Aorta (tissue), 5 donors: ENCODE measurements around the gene LAIR2. TPM values are rescaled to one million over a fixed set of nuclear protein-coding genes. Genes with fewer than 3 reads are reported as not detected.
A peak's percentile ranks its signal among the peaks of the same experiment; 100 is the strongest.
"Not testable (repeated sequence)": the region's sequence is repeated elsewhere in the genome, so short reads cannot be mapped to it uniquely, and the experiment has no call there.

ENCODE experiments used
- ATAC-seq: fragments of 200-7000 bp; cut with Tn5 transposase; one replicate; pipeline ENCODE4 v1.9.1; 2022; ENCODE audit warnings: moderate library complexity; ENCODE audit not compliant: low FRiP score
- DNase-seq, 2 donors: peaks; one replicate each; pipeline ENCODE4 v3.0.0-alpha.2; 2020
- H3K27ac ChIP-seq, 2 donors: one replicate each; pipeline ENCODE4 v1.5.1; 2013; ENCODE audit warnings: low read length in 2 of 2, mild to moderate bottlenecking in 2 of 2, moderate library complexity in 2 of 2, control low read depth in 1 of 2, inconsistent platforms in 1 of 2, low read depth in 1 of 2
- H3K27me3 ChIP-seq, 2 donors: one replicate each; pipeline ENCODE4 v1.6.1; 2013; ENCODE audit warnings: control low read depth in 1 of 2, low read length in 1 of 2, mild to moderate bottlenecking in 1 of 2, moderate library complexity in 1 of 2; ENCODE audit not compliant: insufficient read depth in 2 of 2, control insufficient read depth in 1 of 2
- H3K36me3 ChIP-seq, 2 donors: one replicate each; pipeline ENCODE4 v1.6.1; 2013; ENCODE audit warnings: control low read depth in 1 of 2, low read length in 1 of 2, mild to moderate bottlenecking in 1 of 2; ENCODE audit not compliant: insufficient read depth in 2 of 2, control insufficient read depth in 1 of 2
- H3K4me1 ChIP-seq, 2 donors: one replicate each; pipeline ENCODE4 v1.6.1; 2013; ENCODE audit warnings: low read length in 2 of 2, control low read depth in 1 of 2, mild to moderate bottlenecking in 1 of 2, moderate library complexity in 1 of 2; ENCODE audit not compliant: insufficient read depth in 2 of 2, control insufficient read depth in 1 of 2
- H3K4me3 ChIP-seq, 2 donors: one replicate each; pipeline ENCODE4 v1.5.1; 2013; ENCODE audit warnings: low read length in 2 of 2, control low read depth in 1 of 2, mild to moderate bottlenecking in 1 of 2
- H3K9me3 ChIP-seq: one replicate; pipeline ENCODE4 v1.6.1; 2013; ENCODE audit warnings: mild to moderate bottlenecking, low read length; ENCODE audit not compliant: control insufficient read depth
- whole genome bisulfite sequencing, 2 donors: extraction: QIAGEN DNeasy Blood & Tissue Kit; methylation state at CpG; one replicate each; pipeline ENCODE4 v1.1.7; 2013; 5-methylcytosine and 5-hydroxymethylcytosine counted together
- intact Hi-C, 2 donors: fragments of 100-400 bp; cut with DNase I; formaldehyde crosslinking; loops; one replicate each; pipeline versions ENCODE4 v1.14.2 to v1.15.0; 2022
- polyA plus RNA-seq, 2 donors: library from polyadenylated mRNA; stranded (reverse); fragments of 200-250 nt; gene quantifications; one replicate each; pipeline ENCODE4 v1.2.3, GENCODE V29; 2013
- total RNA-seq, 2 donors: library from RNA; stranded (reverse); fragmentation: NEBNext Ultra II Directional; extraction: Animal tissue kit (Norgen Biotek cat#: 25700); gene quantifications; one replicate each; pipeline ENCODE4 v1.2.1, GENCODE V29; 2021
- donor health status: healthy with polysubstance abuse.
- donor health status: Bipolar disorder and iron deficiency.
- donor health status: DM: no; HTN: no; CAD: no.
- donor health status: DM: no; HTN: no; CAD: no.
- donor health status: DM: yes; HTN: yes; CAD: no.

LAIR2 gene
- total and polyA plus RNA-seq, 4 donors: 0.52 to 2.4 TPM; not detected in 2

DNA sequence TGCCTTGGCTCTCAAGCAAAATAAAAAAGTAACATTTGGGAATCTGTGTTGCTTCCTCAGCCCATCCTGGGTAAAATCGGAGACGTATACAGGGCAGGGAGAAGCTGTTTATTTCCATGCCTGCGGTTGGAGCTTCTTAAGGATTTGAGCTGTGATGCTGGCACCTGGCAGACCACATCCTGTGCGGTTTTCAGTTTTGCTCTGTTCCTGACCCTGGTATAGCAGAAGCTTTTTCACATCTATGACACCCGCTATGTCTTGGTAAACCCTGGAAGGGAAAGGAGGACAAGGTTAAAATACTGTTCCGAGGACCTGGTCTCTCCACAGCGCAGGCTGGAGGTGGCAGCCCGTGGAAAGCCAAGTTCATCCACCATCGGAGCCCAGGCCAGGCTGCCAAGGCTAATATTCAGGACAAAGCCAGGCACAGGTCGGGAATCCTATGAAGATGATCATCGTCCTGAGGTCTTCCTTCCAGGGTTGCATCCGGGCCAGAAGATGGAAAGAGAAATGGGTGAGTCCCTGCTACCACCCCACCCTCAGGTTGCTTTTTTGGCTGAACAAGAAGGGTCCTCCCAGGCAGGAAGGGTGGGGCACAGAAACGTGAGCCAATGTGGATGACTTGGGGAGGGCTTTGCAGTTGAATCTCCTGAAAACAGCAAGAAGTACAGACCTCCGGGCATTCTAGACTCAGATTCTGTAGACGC is 4.7 kb upstream of the LAIR2 start:
- intact Hi-C loops, H3K4me1 ChIP-seq, H3K9me3 ChIP-seq, H3K27me3 ChIP-seq, DNase-seq, H3K36me3 ChIP-seq, ATAC-seq, H3K4me3 ChIP-seq, H3K27ac ChIP-seq: not testable (repeated sequence)
- WGBS, 2 donors: 73 to 79% methylated on average over 9 of the region's 15 CpGs

- H3K4me3 ChIP-seq, H3K36me3 ChIP-seq, H3K4me1 ChIP-seq, H3K9me3 ChIP-seq, DNase-seq, H3K27ac ChIP-seq, H3K27me3 ChIP-seq, intact Hi-C loops, ATAC-seq: not testable (repeated sequence)
- WGBS, 2 donors: 78 to 79% methylated on average over 9 of the region's 9 CpGs
Observed at GRCh38 chr19:54498451-54498772, 4.2 kb upstream of the LAIR2 start.

- ATAC-seq, H3K36me3 ChIP-seq, intact Hi-C loops, H3K9me3 ChIP-seq, H3K4me3 ChIP-seq, H3K27ac ChIP-seq, H3K27me3 ChIP-seq, DNase-seq, H3K4me1 ChIP-seq: not testable (repeated sequence)
- 79 to 85% methylated on average over 4 of the region's 4 CpGs for WGBS, 2 donors
Observed at GRCh38 chr19:54505542-54505941, 2.9 kb downstream of the LAIR2 start.

- Histone ChIP-seq H3K9me3 (peaks cover 1% of the 10 kb centered on the region), H3K4me3 (no peak overlapping the region), H3K27ac (no peak overlapping the region), H3K36me3 (no peaks in the 10 kb centered on the region), H3K27me3 (no peaks in the 10 kb centered on the region), H3K4me1 (no peaks in the 10 kb centered on the region)
- DNase-seq (no peak), ATAC-seq (no peak)
- intact Hi-C loops: no loop called here
- WGBS, 2 donors: 64 to 73% methylated on average over 10 of the region's 10 CpGs
Observed at GRCh38 chr19:54506079-54506478, 3.4 kb downstream of the LAIR2 start.

DNA sequence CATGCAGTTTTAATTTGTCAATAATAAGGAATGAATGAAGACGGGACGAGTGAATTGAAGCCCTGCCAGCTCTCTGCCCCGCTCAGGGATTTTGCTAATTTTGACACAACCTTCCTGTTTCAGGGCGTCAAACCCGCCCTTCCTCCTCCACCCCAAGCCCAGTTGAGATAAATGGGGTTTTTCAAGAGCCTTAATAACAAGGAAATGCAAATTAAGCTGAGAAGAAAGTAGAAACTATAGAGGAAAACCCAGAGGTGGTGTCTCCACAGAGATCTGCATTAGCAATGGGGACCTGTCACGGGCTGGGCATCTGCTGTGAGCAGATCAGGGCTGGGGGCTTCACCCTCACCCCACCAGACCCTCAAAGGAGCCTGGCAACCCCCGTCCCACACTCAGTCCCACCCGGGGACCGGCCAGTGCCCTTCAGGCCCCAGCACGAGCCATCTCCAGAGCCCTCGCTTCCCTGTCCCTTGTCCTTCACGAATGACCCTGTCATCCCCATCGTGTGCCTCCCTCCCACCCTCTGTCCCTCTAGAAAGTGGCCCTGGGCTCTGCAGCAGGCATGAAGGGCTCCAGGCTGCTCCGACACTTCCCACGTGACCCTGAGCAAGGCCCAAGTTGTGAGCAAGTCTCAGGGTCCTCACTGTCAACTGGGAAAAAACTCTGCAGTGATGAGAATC is 4.5 kb downstream of the LAIR2 start:
- DNase-seq, H3K27ac ChIP-seq, H3K27me3 ChIP-seq, H3K4me1 ChIP-seq, intact Hi-C loops, H3K36me3 ChIP-seq, H3K4me3 ChIP-seq, H3K9me3 ChIP-seq: not testable (repeated sequence)
- peak; percentile 34 for ATAC-seq
- WGBS, 2 donors: 64 to 67% methylated on average over 6 to 11 of the region's 15 CpGs

DNA sequence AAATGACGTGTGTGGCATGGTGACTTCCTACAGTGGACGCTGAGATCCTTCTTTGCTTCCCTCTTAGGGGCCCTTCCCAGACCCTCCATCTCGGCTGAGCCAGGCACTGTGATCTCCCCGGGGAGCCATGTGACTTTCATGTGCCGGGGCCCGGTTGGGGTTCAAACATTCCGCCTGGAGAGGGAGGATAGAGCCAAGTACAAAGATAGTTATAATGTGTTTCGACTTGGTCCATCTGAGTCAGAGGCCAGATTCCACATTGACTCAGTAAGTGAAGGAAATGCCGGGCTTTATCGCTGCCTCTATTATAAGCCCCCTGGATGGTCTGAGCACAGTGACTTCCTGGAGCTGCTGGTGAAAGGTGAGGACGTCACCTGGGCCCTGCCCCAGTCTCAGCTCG is 5.2 kb downstream of the LAIR2 start:
- DNase-seq (no peak), ATAC-seq (no peak)
- WGBS, 2 donors: 28 to 43% methylated on average over 12 of the region's 12 CpGs
- Histone ChIP-seq H3K4me3 (no peak overlapping the region), H3K4me1 (no peaks in the 10 kb centered on the region), H3K36me3 (no peaks in the 10 kb centered on the region), H3K27ac (no peak overlapping the region), H3K27me3 (no peaks in the 10 kb centered on the region), H3K9me3 (peaks cover 1% of the 10 kb centered on the region)
- intact Hi-C loops: no loop called here

DNA sequence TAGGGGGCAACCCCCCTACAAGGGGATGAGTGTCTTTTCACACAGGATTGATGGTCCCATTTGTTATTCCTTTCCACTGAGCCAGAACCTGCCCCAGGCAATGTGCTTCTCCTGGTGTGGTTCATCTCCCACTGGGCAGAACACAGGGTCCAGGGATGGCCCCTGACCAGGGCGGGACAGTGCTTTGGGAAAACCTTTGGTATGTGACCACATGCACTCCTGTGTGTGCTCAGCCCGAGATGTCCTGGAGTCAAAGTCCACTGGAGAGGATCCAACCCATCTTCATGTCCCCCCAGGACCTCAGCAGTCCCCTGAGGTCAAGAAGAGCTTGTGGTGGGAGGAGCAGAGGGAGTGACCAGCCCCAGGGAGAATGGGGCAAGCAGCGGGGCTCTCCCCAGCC is 5.9 kb downstream of the LAIR2 start:
- ATAC-seq: peak; percentile 6
- H3K36me3 ChIP-seq, H3K27ac ChIP-seq, DNase-seq, H3K27me3 ChIP-seq, H3K4me1 ChIP-seq, intact Hi-C loops, H3K4me3 ChIP-seq, H3K9me3 ChIP-seq: not testable (repeated sequence)
- 64 to 75% methylated on average over 2 of the region's 3 CpGs for WGBS, 2 donors

DNA sequence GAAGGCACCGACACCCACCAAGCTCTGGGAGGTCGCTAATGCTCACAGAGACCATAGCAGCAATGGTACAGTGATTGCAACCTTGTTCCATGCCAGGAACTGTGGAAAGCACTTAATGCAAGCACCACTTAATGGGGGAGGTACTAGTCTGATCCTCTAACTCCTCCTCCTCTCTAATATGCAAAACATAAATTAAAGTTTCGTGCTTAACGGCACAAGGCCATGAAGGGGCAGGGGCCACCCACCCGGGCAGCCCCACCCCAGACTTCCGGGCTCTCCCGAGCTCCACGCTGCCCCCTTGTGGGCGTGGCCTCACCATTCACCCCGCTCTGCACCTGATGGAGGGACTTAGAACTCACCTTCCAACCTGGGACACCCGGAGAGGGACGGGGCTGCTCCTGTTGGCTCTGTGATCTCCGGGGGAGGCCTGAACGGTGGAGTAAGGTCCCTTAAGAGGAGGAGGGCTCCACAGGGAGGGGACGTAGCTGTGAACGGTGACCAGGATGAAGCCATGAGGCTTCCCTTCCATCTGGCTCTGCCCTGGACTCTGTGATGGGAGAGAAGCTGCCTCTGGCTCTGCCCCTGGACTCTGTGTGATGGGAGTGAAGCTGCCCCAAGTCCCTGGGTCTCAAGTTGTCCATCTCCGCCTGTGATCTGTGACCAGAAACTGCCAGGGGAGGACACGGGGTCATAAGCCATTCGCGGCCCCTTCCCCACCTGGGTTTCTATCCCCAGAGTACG is 6.7 kb downstream of the LAIR2 start:
- intact Hi-C loops, H3K27me3 ChIP-seq, H3K4me1 ChIP-seq, H3K4me3 ChIP-seq, H3K27ac ChIP-seq, ATAC-seq, H3K36me3 ChIP-seq, DNase-seq, H3K9me3 ChIP-seq: not testable (repeated sequence)
- WGBS, 2 donors: 54 to 62% methylated on average over 9 of the region's 21 CpGs

DNA sequence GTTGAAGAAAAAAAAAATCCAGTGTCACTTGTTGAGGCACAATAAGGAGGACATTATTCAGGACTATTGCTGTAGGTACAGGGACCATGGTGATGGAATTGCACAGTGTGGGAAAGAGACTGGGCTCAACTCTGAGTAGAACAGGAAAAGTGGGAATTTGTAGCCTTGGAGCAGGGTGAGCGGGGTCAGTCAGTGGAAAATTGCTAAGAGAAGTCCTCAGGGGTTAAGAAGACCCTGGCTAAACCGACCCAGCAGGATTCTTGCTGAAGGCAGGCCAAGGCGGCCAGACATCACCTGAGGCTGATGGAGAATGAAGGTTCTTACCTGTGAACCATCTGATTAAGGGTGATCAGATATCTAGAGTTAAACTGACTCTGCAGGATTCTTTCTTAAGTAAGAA is 12.5 kb downstream of the LAIR2 start:
- H3K36me3 ChIP-seq: no peaks in the 10 kb centered on the region
- no peak for DNase-seq
- ATAC-seq: no peak
- H3K27ac ChIP-seq: no peak overlapping the region
- H3K9me3 ChIP-seq: peaks cover 2% of the 10 kb centered on the region
- no peaks in the 10 kb centered on the region for H3K27me3 ChIP-seq
- H3K4me3 ChIP-seq: no peak overlapping the region
- H3K4me1 ChIP-seq: no peaks in the 10 kb centered on the region
- intact Hi-C loops: no loop called here
- 41 to 51% methylated on average over 3 of the region's 3 CpGs for WGBS, 2 donors
